Measurements from ENCODE around the gene NRDC. TPM values are rescaled to one million over a fixed set of nuclear protein-coding genes. Genes with fewer than 3 reads are reported as not detected.

Gene NRDC
- total and polyA plus RNA-seq, 9 donors, result 46.1 to 121 (median 88.3) TPM

GRCh38 chr1:51789342-51789741 is 89.2 kb downstream of the NRDC start:
- Histone ChIP-seq H3K36me3 (no peaks in the 10 kb centered on the region), H3K4me1 (ENCODE audit: insufficient read depth) (peaks cover 5% of the 10 kb centered on the region), H3K4me3 (no peak overlapping the region), H3K9me3 (no peaks in the 10 kb centered on the region), H3K27ac (no peak overlapping the region), H3K27me3 (no peaks in the 10 kb centered on the region)
- TF ChIP-seq EP300 (IDR thresholded peaks at IDR 0.05) (no peak), CTCF (IDR thresholded peaks at IDR 0.05) (no peak), POLR2A (IDR thresholded peaks at IDR 0.05) (no peak)
- intact Hi-C loops (cut with DNase I), result no loop called here
- 90 to 95% (median 90%) methylated on average over 1 of the region's 1 CpG for WGBS, 3 donors
- no peak for DNase-seq

- Histone ChIP-seq H3K27ac (no peak overlapping the region), H3K4me3 (no peak overlapping the region), H3K4me1 (ENCODE audit: insufficient read depth) (peaks cover 5% of the 10 kb centered on the region), H3K36me3 (no peaks in the 10 kb centered on the region), H3K27me3 (no peaks in the 10 kb centered on the region), H3K9me3 (no peaks in the 10 kb centered on the region)
- intact Hi-C loops (cut with DNase I), result no loop called here
- DNase-seq, result no peak
- WGBS, 3 donors, result 56 to 64% (median 62%) methylated on average over 2 of the region's 2 CpGs
- no peak for TF ChIP-seq POLR2A (IDR thresholded peaks at IDR 0.05)
- no peak for TF ChIP-seq EP300 (IDR thresholded peaks at IDR 0.05)
- no peak for TF ChIP-seq CTCF (IDR thresholded peaks at IDR 0.05)
Measured at GRCh38 chr1:51788938-51789337, 89.6 kb downstream of the NRDC start.

- no peak for TF ChIP-seq CTCF (IDR thresholded peaks at IDR 0.05)
- TF ChIP-seq EP300 (IDR thresholded peaks at IDR 0.05), result no peak
- TF ChIP-seq POLR2A (IDR thresholded peaks at IDR 0.05), result no peak
- intact Hi-C loops (cut with DNase I), result no loop called here
- peaks cover 5% of the 10 kb centered on the region for H3K4me1 ChIP-seq (ENCODE audit: insufficient read depth)
- H3K27me3 ChIP-seq, result no peaks in the 10 kb centered on the region
- no peak overlapping the region for H3K4me3 ChIP-seq
- no peaks in the 10 kb centered on the region for H3K36me3 ChIP-seq
- H3K9me3 ChIP-seq, result no peaks in the 10 kb centered on the region
- 35 to 58% (median 47%) methylated on average over 4 of the region's 4 CpGs for WGBS, 3 donors
- H3K27ac ChIP-seq, result no peak overlapping the region
- DNase-seq, result no peak
Measured at GRCh38 chr1:51784997-51785421, 93.5 kb downstream of the NRDC start.

- no peaks in the 10 kb centered on the region for H3K9me3 ChIP-seq
- no peak overlapping the region for H3K27ac ChIP-seq
- H3K27me3 ChIP-seq, result no peaks in the 10 kb centered on the region
- H3K4me1 ChIP-seq (ENCODE audit: insufficient read depth), result peaks cover 5% of the 10 kb centered on the region
- intact Hi-C loops (cut with DNase I), result no loop called here
- TF ChIP-seq POLR2A (IDR thresholded peaks at IDR 0.05) (no peak), CTCF (IDR thresholded peaks at IDR 0.05) (no peak), EP300 (IDR thresholded peaks at IDR 0.05) (no peak)
- no peak overlapping the region for H3K4me3 ChIP-seq
- DNase-seq, result no peak
- no peaks in the 10 kb centered on the region for H3K36me3 ChIP-seq
- 97% methylated on average over 3 of the region's 3 CpGs for WGBS, 3 donors
Measured at GRCh38 chr1:51780927-51781326, 97.6 kb downstream of the NRDC start.

- no peak for DNase-seq
- no peak overlapping the region for H3K27ac ChIP-seq
- no peak for TF ChIP-seq CTCF (IDR thresholded peaks at IDR 0.05)
- TF ChIP-seq POLR2A (IDR thresholded peaks at IDR 0.05), result no peak
- no peak for TF ChIP-seq EP300 (IDR thresholded peaks at IDR 0.05)
- H3K36me3 ChIP-seq, result no peaks in the 10 kb centered on the region
- no peak overlapping the region for H3K4me3 ChIP-seq
- peaks cover 2% of the 10 kb centered on the region for H3K4me1 ChIP-seq (ENCODE audit: insufficient read depth)
- intact Hi-C loops (cut with DNase I), result no loop called here
- no peaks in the 10 kb centered on the region for H3K27me3 ChIP-seq
- H3K9me3 ChIP-seq, result no peaks in the 10 kb centered on the region
Measured at GRCh38 chr1:51776408-51776807, 102.1 kb downstream of the NRDC start.
